Measurements from ENCODE around the gene GPR152. TPM values are rescaled to one million over a fixed set of nuclear protein-coding genes. Genes with fewer than 3 reads are reported as not detected.
"Not testable (repeated sequence)": the region's sequence is repeated elsewhere in the genome, so short reads cannot be mapped to it uniquely, and the experiment has no call there.

GPR152 gene
- total RNA-seq, 4 donors from 2014 or later, result 0.34 TPM; not detected in 3

- no peaks in the 10 kb centered on the region for H3K27me3 ChIP-seq
- peaks cover 49% of the 10 kb centered on the region for H3K4me1 ChIP-seq
- H3K4me3 ChIP-seq, result peak within 1 kb of the TSS; percentile 96
- H3K9me3 ChIP-seq, result no peaks in the 10 kb centered on the region
- DNase-seq (ENCODE audit: low spot score in 2 of 2), result peak; percentile 95 to 96
- no peaks in the 10 kb centered on the region for H3K36me3 ChIP-seq
- peak within 1 kb of the TSS; percentile 96 for H3K27ac ChIP-seq
- WGBS, result 2% methylated on average over 40 of the region's 76 CpGs
- TF ChIP-seq EP300 (IDR thresholded peaks at IDR 0.05), result no peak
- TF ChIP-seq POLR2AphosphoS5 (IDR thresholded peaks at IDR 0.05), result peak in 2 of 3 donors; percentile 64 to 83
- peak in 1 of 2 donors; percentile 45 for TF ChIP-seq CTCF (IDR thresholded peaks at IDR 0.05)
- TF ChIP-seq POLR2A (IDR thresholded peaks at IDR 0.05), result peak in 1 of 2 donors; percentile 53
These were observed 16.4 kb upstream of the GPR152 start, which contains the start of gene TMEM134 for GRCh38 chr11:67468759-67469507. Gene TMEM134, minus strand, starts transcription at chr11:67469251. Its CDS starts 59 bp downstream, at chr11:67469192.

- no peaks in the 10 kb centered on the region for H3K9me3 ChIP-seq
- peaks cover 55% of the 10 kb centered on the region for H3K4me1 ChIP-seq
- no peak for DNase-seq (ENCODE audit: low spot score in 2 of 2)
- peak overlapping the region; percentile 96 for H3K4me3 ChIP-seq
- 2% methylated on average over 6 of the region's 6 CpGs for WGBS
- no peaks in the 10 kb centered on the region for H3K36me3 ChIP-seq
- TF ChIP-seq EP300 (IDR thresholded peaks at IDR 0.05) (no peak), CTCF (IDR thresholded peaks at IDR 0.05) (no peak), POLR2A (IDR thresholded peaks at IDR 0.05) (no peak), POLR2AphosphoS5 (IDR thresholded peaks at IDR 0.05) (no peak)
- no peaks in the 10 kb centered on the region for H3K27me3 ChIP-seq
- H3K27ac ChIP-seq, result peak overlapping the region; percentile 96
These were observed 15.9 kb upstream of the GPR152 start for GRCh38 chr11:67468456-67468758.

- Histone ChIP-seq H3K4me3 (peak overlapping the region; percentile 96), H3K9me3 (no peaks in the 10 kb centered on the region), H3K4me1 (peaks cover 58% of the 10 kb centered on the region), H3K27ac (peak overlapping the region; percentile 96), H3K36me3 (no peaks in the 10 kb centered on the region), H3K27me3 (no peaks in the 10 kb centered on the region)
- no CpG with 5 or more reads among the region's 5 CpGs for WGBS
- DNase-seq (ENCODE audit: low spot score in 2 of 2), result peak in 1 of 2 donors; percentile 90
- TF ChIP-seq POLR2A (IDR thresholded peaks at IDR 0.05), result no peak
- TF ChIP-seq POLR2AphosphoS5 (IDR thresholded peaks at IDR 0.05), result peak in 2 of 3 donors; percentile 23 to 27
- TF ChIP-seq EP300 (IDR thresholded peaks at IDR 0.05), result no peak
These were observed 15.5 kb upstream of the GPR152 start for GRCh38 chr11:67468056-67468455.

- H3K27ac ChIP-seq, result peak overlapping the region; percentile 96
- no peaks in the 10 kb centered on the region for H3K27me3 ChIP-seq
- 50% methylated on average over 10 of the region's 11 CpGs for WGBS
- H3K36me3 ChIP-seq, result no peaks in the 10 kb centered on the region
- no peaks in the 10 kb centered on the region for H3K9me3 ChIP-seq
- H3K4me1 ChIP-seq, result peaks cover 61% of the 10 kb centered on the region
- no peak for DNase-seq (ENCODE audit: low spot score in 2 of 2)
- H3K4me3 ChIP-seq, result peak overlapping the region; percentile 96
- TF ChIP-seq CTCF (IDR thresholded peaks at IDR 0.05) (no peak), POLR2A (IDR thresholded peaks at IDR 0.05) (no peak), POLR2AphosphoS5 (IDR thresholded peaks at IDR 0.05) (no peak)
These were observed 14.6 kb upstream of the GPR152 start for GRCh38 chr11:67466962-67467771.

GRCh38 chr11:67466367-67466766 lies 13.8 kb upstream of the GPR152 start:
- DNase-seq (ENCODE audit: low spot score in 2 of 2), result no peak
- 77% methylated on average over 4 of the region's 5 CpGs for WGBS
- Histone ChIP-seq H3K4me3 (no peak overlapping the region), H3K36me3 (no peaks in the 10 kb centered on the region), H3K27me3 (no peaks in the 10 kb centered on the region), H3K9me3 (no peaks in the 10 kb centered on the region), H3K27ac (peak overlapping the region; percentile 86), H3K4me1 (peaks cover 61% of the 10 kb centered on the region)
- no peak for TF ChIP-seq POLR2A (IDR thresholded peaks at IDR 0.05)
- no peak for TF ChIP-seq EP300 (IDR thresholded peaks at IDR 0.05)
- TF ChIP-seq POLR2AphosphoS5 (IDR thresholded peaks at IDR 0.05), result no peak
- TF ChIP-seq CTCF (IDR thresholded peaks at IDR 0.05), result no peak

- not testable (repeated sequence) for DNase-seq (ENCODE audit: low spot score in 2 of 2); H3K27me3 ChIP-seq; H3K9me3 ChIP-seq; H3K36me3 ChIP-seq
- Histone ChIP-seq H3K27ac (peak overlapping the region; percentile 86), H3K4me1 (peaks cover 61% of the 10 kb centered on the region), H3K4me3 (peak overlapping the region; percentile 46)
- WGBS, result 39% methylated on average over 2 of the region's 2 CpGs
These were observed 13.0 kb upstream of the GPR152 start for GRCh38 chr11:67465530-67465929.

Data from suprapubic skin (tissue), 4 donors.